Mesenchymal stem cell (in vitro differentiated cells and primary cell): ENCODE data around the gene FGF6.

Experiments used
- DNase-seq: peaks from one replicate; pipeline ENCODE4 v3.0.0-alpha.2; 2013
- H2AFZ ChIP-seq: one replicate; pipeline ENCODE4 v1.6.1; 2013; ENCODE audit warnings: low read depth, mild to moderate bottlenecking, control low read depth, inconsistent platforms, low read length, moderate library complexity
- H2AK5ac ChIP-seq: 2 replicates; pipeline ENCODE4 v1.6.1; 2013; ENCODE audit warnings: low read length, moderate library complexity, mild to moderate bottlenecking, inconsistent platforms; ENCODE audit not compliant: severe bottlenecking
- H2BK120ac ChIP-seq: one replicate; pipeline ENCODE4 v1.6.1; 2013; ENCODE audit warnings: low read depth, mild to moderate bottlenecking, inconsistent platforms, low read length, moderate library complexity
- H2BK12ac ChIP-seq, 2 experiments: one replicate each; pipeline ENCODE4 v1.6.1; 2013; ENCODE audit warnings: inconsistent platforms in 2 of 2, low read length in 2 of 2, mild to moderate bottlenecking in 2 of 2, moderate library complexity in 2 of 2, control low read depth in 1 of 2
- H2BK15ac ChIP-seq: one replicate; pipeline ENCODE4 v1.6.1; 2013; ENCODE audit warnings: mild to moderate bottlenecking, low read depth, inconsistent platforms; ENCODE audit not compliant: poor library complexity, severe bottlenecking
- H2BK5ac ChIP-seq: 2 replicates; pipeline ENCODE4 v1.6.1; 2013; ENCODE audit warnings: low read depth, mild to moderate bottlenecking, low read length, control low read depth, inconsistent platforms; ENCODE audit not compliant: poor library complexity, severe bottlenecking
- H3K14ac ChIP-seq, 2 experiments: one replicate each; pipeline ENCODE4 v1.6.1; 2013; ENCODE audit warnings: inconsistent platforms in 2 of 2, low read length in 2 of 2, control low read depth in 1 of 2, mild to moderate bottlenecking in 1 of 2, moderate library complexity in 1 of 2
- H3K18ac ChIP-seq, 2 experiments: one replicate each; pipeline ENCODE4 v1.6.1; 2013; ENCODE audit warnings: inconsistent platforms in 2 of 2, low read length in 2 of 2, control low read depth in 1 of 2, low read depth in 1 of 2, mild to moderate bottlenecking in 1 of 2
- H3K23ac ChIP-seq, 2 experiments: one replicate each; pipeline ENCODE4 v1.6.1; 2013; ENCODE audit warnings: inconsistent platforms in 2 of 2, low read length in 2 of 2, mild to moderate bottlenecking in 2 of 2, moderate library complexity in 2 of 2, control low read depth in 1 of 2
- H3K27ac ChIP-seq: 2 replicates; pipeline ENCODE4 v1.5.1; 2013; ENCODE audit warnings: mild to moderate bottlenecking, moderate library complexity, low read length, control low read depth, inconsistent platforms; ENCODE audit not compliant: poor library complexity, severe bottlenecking
- H3K27me3 ChIP-seq, 2 experiments: 2 replicates each; pipeline versions ENCODE4 v1.6.1 to v1.7.0; 2013; ENCODE audit warnings: low read length in 2 of 2, mild to moderate bottlenecking in 2 of 2, moderate library complexity in 2 of 2, control low read depth in 1 of 2, inconsistent platforms in 1 of 2; ENCODE audit not compliant: control insufficient read depth in 1 of 2, insufficient read depth in 1 of 2
- H3K36me3 ChIP-seq, 2 experiments: 2 replicates each; pipeline versions ENCODE4 v1.6.1 to v1.7.0; 2013; ENCODE audit warnings: low read length in 2 of 2, control low read depth in 1 of 2, inconsistent platforms in 1 of 2, low read depth in 1 of 2, mild to moderate bottlenecking in 1 of 2; ENCODE audit not compliant: insufficient read depth in 2 of 2, control insufficient read depth in 1 of 2
- H3K4ac ChIP-seq, 2 experiments: one replicate each; pipeline ENCODE4 v1.6.1; 2013; ENCODE audit warnings: inconsistent platforms in 2 of 2, low read length in 2 of 2, mild to moderate bottlenecking in 2 of 2, moderate library complexity in 2 of 2, control low read depth in 1 of 2, low read depth in 1 of 2
- H3K4me1 ChIP-seq: 2 replicates; pipeline ENCODE4 v1.6.1; 2013; ENCODE audit warnings: low read depth, low read length, control low read depth; ENCODE audit not compliant: control insufficient read depth, insufficient read depth
- H3K4me2 ChIP-seq: 2 replicates; pipeline ENCODE4 v1.6.1; 2013; ENCODE audit warnings: low read length, mild to moderate bottlenecking, inconsistent platforms; ENCODE audit not compliant: poor library complexity, severe bottlenecking
- H3K4me3 ChIP-seq, 2 experiments: 2 replicates each; pipeline versions ENCODE4 v1.5.1 to v1.7.0; 2013; ENCODE audit warnings: low read length in 2 of 2, mild to moderate bottlenecking in 2 of 2, control low read depth in 1 of 2, low read depth in 1 of 2; ENCODE audit not compliant: insufficient read depth in 1 of 2
- H3K79me1 ChIP-seq: replicated peaks from 2 replicates; pipeline ENCODE4 v1.6.1; 2013; ENCODE audit warnings: mild to moderate bottlenecking, control low read depth, low read length, inconsistent platforms; ENCODE audit not compliant: poor library complexity, severe bottlenecking
- H3K9ac ChIP-seq: 2 replicates; pipeline ENCODE4 v1.7.0; 2013; ENCODE audit warnings: mild to moderate bottlenecking, low read length, moderate library complexity
- H3K9me3 ChIP-seq: 2 replicates; pipeline ENCODE4 v1.7.0; 2013; ENCODE audit warnings: mild to moderate bottlenecking, low read length; ENCODE audit not compliant: control insufficient read depth
- H4K8ac ChIP-seq: one replicate; pipeline ENCODE4 v1.6.1; 2013; ENCODE audit warnings: inconsistent platforms, mild to moderate bottlenecking, low read length, moderate library complexity
- H4K91ac ChIP-seq: one replicate; pipeline ENCODE4 v1.6.1; 2013; ENCODE audit warnings: mild to moderate bottlenecking, low read length, inconsistent platforms
- WGBS: methylation state at CpG from one replicate; pipeline ENCODE4 v1.1.7; 2013; ENCODE audit warnings: mixed read lengths; 5-methylcytosine and 5-hydroxymethylcytosine counted together

The FGF6 gene

GRCh38 chr12:4486049-4486699 lies 40.6 kb upstream of the FGF6 start:
- Histone ChIP-seq H2AK5ac (no peak overlapping the region), H3K4ac (no peak overlapping the region), H3K27ac (no peak overlapping the region), H3K27me3 (no peaks in the 10 kb centered on the region), H3K79me1 (no peaks in the 10 kb centered on the region), H4K91ac (no peak overlapping the region), H4K8ac (no peak overlapping the region), H2AFZ (no peak overlapping the region), H3K14ac (no peak overlapping the region), H3K23ac (no peak overlapping the region), H3K4me3 (no peak overlapping the region), H3K18ac (no peak overlapping the region), H3K9me3 (no peaks in the 10 kb centered on the region), H3K9ac (no peak overlapping the region), H2BK120ac (no peak overlapping the region), H3K4me1 (no peaks in the 10 kb centered on the region), H3K36me3 (peaks cover 0 to 44% of the 10 kb centered on the region in 2 experiments), H2BK15ac (no peak overlapping the region), H2BK12ac (no peak overlapping the region), H3K4me2 (no peak overlapping the region), H2BK5ac (no peak overlapping the region)
- WGBS = 94% methylated on average over 2 of the region's 4 CpGs
- no peak for DNase-seq

GRCh38 chr12:4483885-4484823 lies 38.5 kb upstream of the FGF6 start:
- H4K8ac ChIP-seq = no peak overlapping the region
- no peak overlapping the region for H3K9ac ChIP-seq
- no peaks in the 10 kb centered on the region for H3K27me3 ChIP-seq
- no peak overlapping the region for H3K4me3 ChIP-seq
- no peak overlapping the region for H3K4ac ChIP-seq
- whole genome bisulfite sequencing = 90% methylated on average over 3 of the region's 4 CpGs
- H3K27ac ChIP-seq = no peak overlapping the region
- H2AFZ ChIP-seq = no peak overlapping the region
- no peak overlapping the region for H3K14ac ChIP-seq
- H2BK12ac ChIP-seq = no peak overlapping the region
- H3K4me1 ChIP-seq = no peaks in the 10 kb centered on the region
- H2BK5ac ChIP-seq = no peak overlapping the region
- H3K23ac ChIP-seq = no peak overlapping the region
- no peak for DNase-seq
- H3K18ac ChIP-seq = no peak overlapping the region
- no peak overlapping the region for H2AK5ac ChIP-seq
- H3K79me1 ChIP-seq = no peaks in the 10 kb centered on the region
- no peak overlapping the region for H4K91ac ChIP-seq
- no peak overlapping the region for H2BK120ac ChIP-seq
- H3K9me3 ChIP-seq = no peaks in the 10 kb centered on the region
- no peak overlapping the region for H2BK15ac ChIP-seq
- H3K36me3 ChIP-seq = peaks cover 0 to 23% of the 10 kb centered on the region in 2 experiments
- H3K4me2 ChIP-seq = no peak overlapping the region

GRCh38 chr12:4482936-4483335 lies 37.3 kb upstream of the FGF6 start:
- Histone ChIP-seq H3K4ac (no peak overlapping the region), H3K27me3 (no peaks in the 10 kb centered on the region), H3K4me3 (no peak overlapping the region), H2BK15ac (no peak overlapping the region), H4K8ac (no peak overlapping the region), H3K36me3 (peaks cover 0 to 11% of the 10 kb centered on the region in 2 experiments), H3K14ac (no peak overlapping the region), H3K9ac (no peak overlapping the region), H3K23ac (no peak overlapping the region), H2BK12ac (no peak overlapping the region), H3K18ac (no peak overlapping the region), H2BK5ac (no peak overlapping the region), H4K91ac (no peak overlapping the region), H3K9me3 (peaks cover 10% of the 10 kb centered on the region), H3K4me1 (no peaks in the 10 kb centered on the region), H2BK120ac (no peak overlapping the region), H3K4me2 (no peak overlapping the region), H2AK5ac (no peak overlapping the region), H3K27ac (no peak overlapping the region), H3K79me1 (no peaks in the 10 kb centered on the region), H2AFZ (no peak overlapping the region)
- no peak for DNase-seq
- WGBS = 87% methylated on average over 7 of the region's 7 CpGs

GRCh38 chr12:4478933-4479332 lies 33.3 kb upstream of the FGF6 start:
- Histone ChIP-seq H2BK12ac (no peak overlapping the region), H3K27ac (no peak overlapping the region), H2BK5ac (no peak overlapping the region), H3K36me3 (no peaks in the 10 kb centered on the region), H3K9me3 (peaks cover 11% of the 10 kb centered on the region), H3K27me3 (peaks cover 6 to 10% of the 10 kb centered on the region in 2 experiments), H3K4me3 (no peak overlapping the region), H3K18ac (no peak overlapping the region), H3K4ac (no peak overlapping the region), H3K23ac (no peak overlapping the region), H3K4me2 (no peak overlapping the region), H3K79me1 (no peaks in the 10 kb centered on the region), H2BK15ac (no peak overlapping the region), H4K8ac (no peak overlapping the region), H3K4me1 (no peaks in the 10 kb centered on the region), H4K91ac (no peak overlapping the region), H2AFZ (no peak overlapping the region), H3K14ac (no peak overlapping the region), H3K9ac (no peak overlapping the region), H2AK5ac (no peak overlapping the region), H2BK120ac (no peak overlapping the region)
- no peak for DNase-seq
- WGBS = 42% methylated on average over 2 of the region's 3 CpGs
